Tibial artery (tissue), 4 donors: ENCODE measurements around the gene RUNX1.
A peak's percentile ranks its signal among the peaks of the same experiment; 100 is the strongest.

Source experiments
- DNase-seq, 2 donors: peaks; one replicate each; pipeline ENCODE4 v3.0.0-alpha.2; 2019
- H3K27ac ChIP-seq, 2 donors: fragments of 200-600 bp; sonication (generic) in 1 of 2; 1 replicate in 1 of 2; 2 replicates in 1 of 2; pipeline ENCODE4 v1.5.1; 2018 to 2019; ENCODE audit warnings: mild to moderate bottlenecking in 1 of 2
- H3K27me3 ChIP-seq, 2 donors: fragments of 200-600 bp; sonication (generic) in 1 of 2; one replicate each; pipeline versions ENCODE4 v1.5.1 to v1.6.0; 2016 to 2019
- H3K36me3 ChIP-seq, 3 donors: fragments of 200-600 bp; sonication (generic) in 2 of 3; one replicate each; pipeline ENCODE4 v1.5.1; 2016 to 2019; ENCODE audit warnings: mild to moderate bottlenecking in 2 of 3
- H3K4me1 ChIP-seq, 4 donors: fragments of 200-600 bp; sonication (generic) in 2 of 4; 1 replicate in 3 of 4; 2 replicates in 1 of 4; pipeline ENCODE4 v1.5.1; 2016 to 2019
- H3K4me3 ChIP-seq, 2 donors: fragments of 200-600 bp; sonication (generic) in 1 of 2; 1 replicate in 1 of 2; 2 replicates in 1 of 2; pipeline ENCODE4 v1.5.1; 2018 to 2019; ENCODE audit warnings: mild to moderate bottlenecking in 2 of 2
- H3K9me3 ChIP-seq, 3 donors: fragments of 200-600 bp; sonication (generic) in 1 of 3; one replicate each; pipeline ENCODE4 v1.5.1; 2016 to 2019
- intact Hi-C: fragments of 100-400 bp; cut with DNase I; formaldehyde crosslinking; loops from one replicate; pipeline ENCODE4 v1.15.0; 2023; ENCODE audit warnings: low total_unique reads
- TF ChIP-seq, protein P1 (sequence below), 2 experiments: fragments of 200-600 bp in 1 of 2; fragments of 450-650 bp in 1 of 2; IDR thresholded peaks; one replicate each; pipeline ENCODE4 v1.5.1; 2017 to 2019; ENCODE audit warnings: antibody characterized with exemption in 2 of 2, mild to moderate bottlenecking in 1 of 2, moderate library complexity in 1 of 2

The RUNX1 gene

DNA sequence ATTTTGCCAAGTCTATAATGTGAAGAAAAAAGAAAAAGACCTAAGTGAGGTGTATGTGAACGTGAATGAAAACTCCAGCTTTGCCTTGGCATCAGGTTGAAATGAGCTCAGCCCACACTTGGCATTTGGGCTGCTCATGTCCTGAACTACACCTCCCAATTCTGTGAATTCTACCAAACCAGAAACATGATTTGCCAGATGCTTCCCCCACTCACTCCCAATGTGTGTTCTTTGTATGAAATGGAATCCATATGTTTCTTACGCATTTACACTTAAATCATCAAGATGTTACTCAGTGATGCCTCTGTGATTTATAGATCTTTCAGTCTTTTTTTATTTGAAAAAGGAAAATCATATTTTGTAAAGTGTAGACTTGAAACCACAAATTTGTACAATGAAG lies 32.8 kb upstream of the RUNX1 start:
- Histone ChIP-seq H3K27me3 (no peaks in the 10 kb centered on the region), H3K27ac (no peak overlapping the region), H3K4me3 (no peak overlapping the region), H3K4me1 (no peaks in the 10 kb centered on the region), H3K36me3 (no peaks in the 10 kb centered on the region), H3K9me3 (no peaks in the 10 kb centered on the region)
- TF ChIP-seq, protein P1, sequence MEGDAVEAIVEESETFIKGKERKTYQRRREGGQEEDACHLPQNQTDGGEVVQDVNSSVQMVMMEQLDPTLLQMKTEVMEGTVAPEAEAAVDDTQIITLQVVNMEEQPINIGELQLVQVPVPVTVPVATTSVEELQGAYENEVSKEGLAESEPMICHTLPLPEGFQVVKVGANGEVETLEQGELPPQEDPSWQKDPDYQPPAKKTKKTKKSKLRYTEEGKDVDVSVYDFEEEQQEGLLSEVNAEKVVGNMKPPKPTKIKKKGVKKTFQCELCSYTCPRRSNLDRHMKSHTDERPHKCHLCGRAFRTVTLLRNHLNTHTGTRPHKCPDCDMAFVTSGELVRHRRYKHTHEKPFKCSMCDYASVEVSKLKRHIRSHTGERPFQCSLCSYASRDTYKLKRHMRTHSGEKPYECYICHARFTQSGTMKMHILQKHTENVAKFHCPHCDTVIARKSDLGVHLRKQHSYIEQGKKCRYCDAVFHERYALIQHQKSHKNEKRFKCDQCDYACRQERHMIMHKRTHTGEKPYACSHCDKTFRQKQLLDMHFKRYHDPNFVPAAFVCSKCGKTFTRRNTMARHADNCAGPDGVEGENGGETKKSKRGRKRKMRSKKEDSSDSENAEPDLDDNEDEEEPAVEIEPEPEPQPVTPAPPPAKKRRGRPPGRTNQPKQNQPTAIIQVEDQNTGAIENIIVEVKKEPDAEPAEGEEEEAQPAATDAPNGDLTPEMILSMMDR (IDR thresholded peaks at IDR 0.05), result no peak
- DNase-seq, result no peak
- intact Hi-C loops, result no loop called here

DNA sequence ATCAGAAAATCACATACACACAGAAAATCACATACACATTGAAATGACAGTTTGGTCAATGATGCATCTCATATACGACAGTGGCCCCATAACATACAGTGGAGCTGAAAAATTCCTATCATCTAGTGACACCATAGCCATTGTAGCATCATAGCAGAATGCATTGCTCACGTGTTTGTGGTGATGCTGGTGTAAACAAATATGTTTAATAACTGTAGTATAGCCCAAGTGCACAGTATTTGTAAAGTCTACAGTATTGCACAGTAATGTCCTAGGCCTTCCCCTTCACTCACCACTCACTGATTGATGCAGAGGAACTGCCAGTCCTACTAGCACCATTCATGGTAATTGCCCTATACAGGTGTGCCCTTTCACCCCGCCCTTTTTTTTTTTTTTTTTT lies 30.1 kb upstream of the RUNX1 start:
- TF ChIP-seq, protein P1 (IDR thresholded peaks at IDR 0.05), result no peak
- Histone ChIP-seq H3K27me3 (no peaks in the 10 kb centered on the region), H3K36me3 (no peaks in the 10 kb centered on the region), H3K4me1 (no peaks in the 10 kb centered on the region), H3K27ac (no peak overlapping the region), H3K4me3 (no peak overlapping the region), H3K9me3 (no peaks in the 10 kb centered on the region)
- no peak for DNase-seq
- intact Hi-C loops, result no loop called here

DNA sequence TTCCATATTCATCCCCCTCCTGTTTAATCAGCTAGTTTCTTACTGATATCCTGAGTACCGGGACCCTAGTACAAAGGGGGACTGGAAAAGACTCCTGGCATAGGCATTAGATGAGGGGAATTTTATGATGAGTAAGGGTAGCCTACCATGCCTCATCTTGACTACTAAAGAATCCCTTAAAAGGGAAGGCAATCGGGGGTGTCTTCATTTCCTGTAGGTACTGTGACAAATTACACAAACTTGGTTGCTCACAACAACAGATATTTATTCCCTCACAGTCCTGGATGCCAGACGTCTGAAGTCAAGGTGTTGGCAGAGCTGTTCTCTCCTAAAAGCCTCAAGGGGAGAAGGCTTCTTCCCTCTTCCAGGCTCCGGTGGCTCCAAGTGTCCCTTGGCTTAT lies 28.9 kb upstream of the RUNX1 start:
- H3K4me3 ChIP-seq, result no peak overlapping the region
- no peaks in the 10 kb centered on the region for H3K27me3 ChIP-seq
- intact Hi-C loops, result no loop called here
- H3K9me3 ChIP-seq, result no peaks in the 10 kb centered on the region
- TF ChIP-seq, protein P1 (IDR thresholded peaks at IDR 0.05), result no peak
- H3K36me3 ChIP-seq, result no peaks in the 10 kb centered on the region
- DNase-seq, result no peak
- H3K4me1 ChIP-seq, result peaks cover 0 to 3% (median 0%) of the 10 kb centered on the region in 4 donors
- no peak overlapping the region for H3K27ac ChIP-seq

DNA sequence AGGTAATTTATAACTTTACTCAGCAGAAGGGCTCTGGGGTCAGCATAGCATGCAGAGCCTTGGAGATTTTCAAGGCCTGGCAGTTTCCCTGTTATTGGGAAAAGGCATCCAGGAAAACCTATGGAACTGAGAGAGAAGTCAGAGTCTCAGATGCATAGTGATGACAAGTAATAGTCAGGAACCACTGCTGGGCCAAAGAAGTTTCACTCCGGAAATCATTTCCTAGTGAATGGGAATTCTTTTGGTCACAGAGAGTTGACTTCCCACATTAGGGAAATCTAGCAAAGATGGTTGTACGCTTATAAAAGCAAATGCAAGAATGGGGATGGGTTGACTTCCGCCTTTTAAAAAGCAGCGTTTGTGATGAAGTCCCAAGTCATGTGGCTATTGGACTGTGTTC lies 28.4 kb upstream of the RUNX1 start:
- no peaks in the 10 kb centered on the region for H3K9me3 ChIP-seq
- intact Hi-C loops, result no loop called here

DNA sequence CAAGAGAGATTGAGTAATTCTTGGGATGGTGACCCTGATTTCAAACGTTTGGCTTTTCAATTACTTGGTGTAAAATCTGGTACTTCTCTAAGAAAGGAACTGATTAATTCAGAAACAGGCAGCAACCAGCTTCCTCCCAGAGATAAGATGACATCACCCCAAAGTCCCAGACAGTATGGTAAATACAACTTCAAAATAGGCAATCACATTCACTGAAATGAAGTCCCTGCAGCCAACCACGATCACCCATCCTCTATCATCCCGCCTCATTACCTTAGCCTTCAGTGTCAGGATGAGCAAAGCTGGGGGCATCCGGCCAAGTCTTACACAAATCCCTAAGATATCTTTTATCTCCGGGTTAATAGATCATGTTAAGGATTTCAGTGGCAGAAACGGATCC lies 26.4 kb upstream of the RUNX1 start:
- DNase-seq, result peak in 1 of 2 donors; percentile 26
- intact Hi-C loops, result no loop called here

More for the DNA sequence above, 28.4 kb upstream of the RUNX1 start:
- peaks cover 0 to 6% (median 0%) of the 10 kb centered on the region in 4 donors for H3K4me1 ChIP-seq
- H3K4me3 ChIP-seq, result no peak overlapping the region
- no peak for DNase-seq
- H3K36me3 ChIP-seq, result no peaks in the 10 kb centered on the region
- no peak overlapping the region for H3K27ac ChIP-seq
- TF ChIP-seq, protein P1 (IDR thresholded peaks at IDR 0.05), result no peak
- no peaks in the 10 kb centered on the region for H3K27me3 ChIP-seq

More for the DNA sequence above, 26.4 kb upstream of the RUNX1 start:
- Histone ChIP-seq H3K27ac (no peak overlapping the region), H3K27me3 (no peaks in the 10 kb centered on the region), H3K9me3 (no peaks in the 10 kb centered on the region), H3K4me1 (peaks cover 0 to 6% (median 0%) of the 10 kb centered on the region in 4 donors), H3K36me3 (no peaks in the 10 kb centered on the region), H3K4me3 (no peak overlapping the region)
- TF ChIP-seq, protein P1 (IDR thresholded peaks at IDR 0.05), result no peak
